ENCODE results near the gene TMA7B. TPM values are rescaled to one million over a fixed set of nuclear protein-coding genes. Genes with fewer than 3 reads are reported as not detected.
"Not testable (repeated sequence)": the region's sequence is repeated elsewhere in the genome, so short reads cannot be mapped to it uniquely, and the experiment has no call there.

Gene TMA7B
- total RNA-seq, 1 donor from 2014 or later: 0.52 TPM

DNA sequence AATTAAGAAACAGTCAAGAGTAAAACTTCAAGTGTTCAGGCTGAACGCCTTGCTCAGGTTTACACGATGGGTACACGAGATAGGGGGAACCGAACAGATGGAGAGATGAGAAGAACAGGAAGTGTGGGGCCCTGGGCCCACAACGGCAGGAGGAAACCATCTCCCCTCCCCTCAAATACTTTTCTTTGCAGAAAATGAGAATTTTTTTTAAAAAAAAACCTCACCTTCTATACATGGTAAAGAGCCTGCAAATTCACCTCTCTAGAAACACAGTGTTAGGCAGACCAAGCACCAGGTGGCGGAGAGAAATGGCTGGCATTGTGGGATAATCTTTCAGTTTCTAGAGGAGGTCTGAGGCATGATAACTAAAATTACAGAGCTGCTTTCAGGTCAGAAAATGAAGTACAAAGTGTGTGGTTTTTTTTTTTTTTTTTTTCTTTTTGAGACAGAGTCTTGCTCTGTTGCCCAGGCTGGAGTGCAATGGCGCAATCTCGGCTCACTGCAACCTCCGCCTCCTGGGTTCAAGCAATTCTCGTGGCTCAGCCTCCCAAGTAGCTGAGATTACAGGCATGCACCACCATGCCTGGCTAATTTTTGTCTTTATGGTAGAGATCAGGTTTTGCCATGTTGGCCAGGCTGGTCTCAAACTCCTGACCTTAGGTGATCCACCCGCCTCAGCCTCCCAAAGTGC lies 8.4 kb upstream of the TMA7B start:
- H3K4me1 ChIP-seq (ENCODE audit: control insufficient read depth in 3 of 3, insufficient read depth in 3 of 3, low read length in 3 of 3); H3K27me3 ChIP-seq (ENCODE audit: control insufficient read depth in 3 of 3, insufficient read depth in 3 of 3, low read length in 3 of 3); H3K4me3 ChIP-seq (ENCODE audit: low read length in 3 of 3); H3K36me3 ChIP-seq (ENCODE audit: control insufficient read depth in 3 of 3, insufficient read depth in 3 of 3, low read length in 3 of 3); H3K27ac ChIP-seq (ENCODE audit: low read depth, low read length); H3K9ac ChIP-seq (ENCODE audit: low read depth in 1 of 3, low read length in 3 of 3); H3K9me3 ChIP-seq (ENCODE audit: control insufficient read depth in 3 of 3, low read length in 3 of 3): not testable (repeated sequence)

DNA sequence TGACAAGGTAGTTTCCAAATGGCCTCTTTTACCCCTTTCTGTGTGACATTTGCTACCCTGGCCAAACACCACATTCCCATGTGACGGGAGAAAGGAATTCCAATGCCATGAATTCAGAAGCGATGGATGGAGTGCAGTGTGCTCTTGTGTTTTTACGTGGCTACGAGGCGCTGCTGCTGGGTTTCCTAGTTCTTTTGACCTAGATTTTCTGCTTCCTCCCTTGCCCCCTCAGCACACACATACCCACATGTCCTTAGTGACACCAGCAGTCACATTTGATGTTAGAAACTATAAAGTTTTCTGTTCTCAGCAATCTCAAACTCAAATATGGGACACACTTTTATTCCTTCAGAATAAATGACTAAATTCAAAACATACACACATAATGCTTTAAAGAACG lies 7.8 kb upstream of the TMA7B start:
- Histone ChIP-seq H3K9ac (ENCODE audit: low read depth in 1 of 3, low read length in 3 of 3) (no peak overlapping the region), H3K9me3 (ENCODE audit: control insufficient read depth in 3 of 3, low read length in 3 of 3) (no peaks in the 10 kb centered on the region), H3K27me3 (ENCODE audit: control insufficient read depth in 3 of 3, insufficient read depth in 3 of 3, low read length in 3 of 3) (peaks cover 0 to 3% (median 1%) of the 10 kb centered on the region in 3 donors), H3K4me3 (ENCODE audit: low read length in 3 of 3) (no peak overlapping the region), H3K36me3 (ENCODE audit: control insufficient read depth in 3 of 3, insufficient read depth in 3 of 3, low read length in 3 of 3) (no peaks in the 10 kb centered on the region), H3K4me1 (ENCODE audit: control insufficient read depth in 3 of 3, insufficient read depth in 3 of 3, low read length in 3 of 3) (peaks cover 0 to 2% (median 0%) of the 10 kb centered on the region in 3 donors), H3K27ac (ENCODE audit: low read depth, low read length) (no peak overlapping the region)

DNA sequence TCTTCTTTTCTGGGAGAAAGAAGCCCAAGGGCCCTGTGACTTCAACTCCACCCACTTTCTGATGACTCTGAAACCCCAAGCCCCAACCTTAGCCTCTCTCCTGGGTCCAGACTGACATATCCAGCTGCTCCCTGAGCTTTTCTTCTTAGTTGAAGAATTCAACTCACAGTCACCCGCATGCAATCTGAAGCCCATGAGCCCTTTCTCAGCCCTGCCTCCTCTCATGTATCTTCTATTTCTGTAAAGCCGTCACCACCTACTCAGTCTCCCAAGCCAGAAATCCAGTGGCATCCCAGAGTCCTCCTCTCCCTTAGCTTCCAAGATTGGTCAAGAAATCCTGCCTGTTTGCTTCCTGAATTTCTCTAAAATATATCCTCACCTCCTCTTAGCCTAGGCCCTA lies 7.1 kb upstream of the TMA7B start:
- H3K9me3 ChIP-seq (ENCODE audit: control insufficient read depth in 3 of 3, low read length in 3 of 3): no peaks in the 10 kb centered on the region
- no peak overlapping the region for H3K27ac ChIP-seq (ENCODE audit: low read depth, low read length)
- peaks cover 0 to 2% (median 0%) of the 10 kb centered on the region in 3 donors for H3K4me1 ChIP-seq (ENCODE audit: control insufficient read depth in 3 of 3, insufficient read depth in 3 of 3, low read length in 3 of 3)
- H3K4me3 ChIP-seq (ENCODE audit: low read length in 3 of 3): no peak overlapping the region
- no peaks in the 10 kb centered on the region for H3K36me3 ChIP-seq (ENCODE audit: control insufficient read depth in 3 of 3, insufficient read depth in 3 of 3, low read length in 3 of 3)
- H3K27me3 ChIP-seq (ENCODE audit: control insufficient read depth in 3 of 3, insufficient read depth in 3 of 3, low read length in 3 of 3): peaks cover 0 to 3% (median 3%) of the 10 kb centered on the region in 3 donors
- no peak overlapping the region for H3K9ac ChIP-seq (ENCODE audit: low read depth in 1 of 3, low read length in 3 of 3)

DNA sequence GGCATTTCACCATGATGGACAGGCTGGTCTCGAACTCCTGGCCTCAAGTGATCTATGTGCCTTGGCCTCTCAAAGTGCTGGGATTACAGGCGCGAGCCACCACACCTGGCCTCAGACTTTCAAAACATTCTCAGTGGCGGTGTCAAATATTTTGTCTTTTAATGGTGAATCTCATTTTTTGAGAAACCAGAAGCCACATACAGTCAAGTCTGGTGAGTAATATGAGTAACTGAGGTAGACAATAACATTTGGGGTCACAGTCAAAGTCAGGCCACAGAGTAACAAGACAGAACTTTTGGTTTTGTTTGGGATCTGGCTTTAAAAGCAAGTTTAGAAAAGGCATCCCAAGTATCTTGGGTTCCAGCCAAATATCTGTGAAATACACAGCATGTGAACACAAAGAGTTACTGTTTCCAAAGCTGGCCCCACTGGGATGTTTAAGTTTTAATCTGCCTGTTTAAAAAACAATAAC lies 5.6 kb upstream of the TMA7B start:
- H3K9me3 ChIP-seq (ENCODE audit: control insufficient read depth in 3 of 3, low read length in 3 of 3): no peaks in the 10 kb centered on the region
- H3K4me3 ChIP-seq (ENCODE audit: low read length in 3 of 3): no peak overlapping the region
- H3K36me3 ChIP-seq (ENCODE audit: control insufficient read depth in 3 of 3, insufficient read depth in 3 of 3, low read length in 3 of 3): no peaks in the 10 kb centered on the region
- H3K27me3 ChIP-seq (ENCODE audit: control insufficient read depth in 3 of 3, insufficient read depth in 3 of 3, low read length in 3 of 3): peaks cover 0 to 9% (median 3%) of the 10 kb centered on the region in 3 donors
- H3K4me1 ChIP-seq (ENCODE audit: control insufficient read depth in 3 of 3, insufficient read depth in 3 of 3, low read length in 3 of 3): peaks cover 0 to 2% (median 0%) of the 10 kb centered on the region in 3 donors
- H3K9ac ChIP-seq (ENCODE audit: low read depth in 1 of 3, low read length in 3 of 3): no peak overlapping the region
- H3K27ac ChIP-seq (ENCODE audit: low read depth, low read length): no peak overlapping the region

- H3K27ac ChIP-seq (ENCODE audit: low read depth, low read length): no peak overlapping the region
- H3K4me1 ChIP-seq (ENCODE audit: control insufficient read depth in 3 of 3, insufficient read depth in 3 of 3, low read length in 3 of 3): peaks cover 0 to 2% (median 0%) of the 10 kb centered on the region in 3 donors
- no peak overlapping the region for H3K4me3 ChIP-seq (ENCODE audit: low read length in 3 of 3)
- peaks cover 0 to 15% (median 3%) of the 10 kb centered on the region in 3 donors for H3K27me3 ChIP-seq (ENCODE audit: control insufficient read depth in 3 of 3, insufficient read depth in 3 of 3, low read length in 3 of 3)
- H3K9me3 ChIP-seq (ENCODE audit: control insufficient read depth in 3 of 3, low read length in 3 of 3): no peaks in the 10 kb centered on the region
- no peak overlapping the region for H3K9ac ChIP-seq (ENCODE audit: low read depth in 1 of 3, low read length in 3 of 3)
- no peaks in the 10 kb centered on the region for H3K36me3 ChIP-seq (ENCODE audit: control insufficient read depth in 3 of 3, insufficient read depth in 3 of 3, low read length in 3 of 3)
Observed at GRCh38 chr22:39955675-39956074, 4.5 kb upstream of the TMA7B start.

GRCh38 chr22:39956932-39957664 lies 3.1 kb upstream of the TMA7B start:
- Histone ChIP-seq H3K36me3 (ENCODE audit: control insufficient read depth in 3 of 3, insufficient read depth in 3 of 3, low read length in 3 of 3) (no peaks in the 10 kb centered on the region), H3K4me1 (ENCODE audit: control insufficient read depth in 3 of 3, insufficient read depth in 3 of 3, low read length in 3 of 3) (peaks cover 0 to 2% (median 0%) of the 10 kb centered on the region in 3 donors)

GRCh38 chr22:39958009-39958711 lies 2.0 kb upstream of the TMA7B start:
- Histone ChIP-seq H3K4me1 (ENCODE audit: control insufficient read depth in 3 of 3, insufficient read depth in 3 of 3, low read length in 3 of 3) (peaks cover 0 to 2% (median 0%) of the 10 kb centered on the region in 3 donors), H3K36me3 (ENCODE audit: control insufficient read depth in 3 of 3, insufficient read depth in 3 of 3, low read length in 3 of 3) (no peaks in the 10 kb centered on the region), H3K27ac (ENCODE audit: low read depth, low read length) (no peak overlapping the region), H3K4me3 (ENCODE audit: low read length in 3 of 3) (no peak overlapping the region), H3K9me3 (ENCODE audit: control insufficient read depth in 3 of 3, low read length in 3 of 3) (no peaks in the 10 kb centered on the region), H3K9ac (ENCODE audit: low read depth in 1 of 3, low read length in 3 of 3) (no peak overlapping the region), H3K27me3 (ENCODE audit: control insufficient read depth in 3 of 3, insufficient read depth in 3 of 3, low read length in 3 of 3) (peaks cover 0 to 15% (median 0%) of the 10 kb centered on the region in 3 donors)

More at GRCh38 chr22:39956932-39957664, 3.1 kb upstream of the TMA7B start:
- Histone ChIP-seq H3K27me3 (ENCODE audit: control insufficient read depth in 3 of 3, insufficient read depth in 3 of 3, low read length in 3 of 3) (peaks cover 0 to 15% (median 2%) of the 10 kb centered on the region in 3 donors), H3K27ac (ENCODE audit: low read depth, low read length) (no peak overlapping the region), H3K9ac (ENCODE audit: low read depth in 1 of 3, low read length in 3 of 3) (no peak overlapping the region), H3K9me3 (ENCODE audit: control insufficient read depth in 3 of 3, low read length in 3 of 3) (no peaks in the 10 kb centered on the region), H3K4me3 (ENCODE audit: low read length in 3 of 3) (no peak overlapping the region)

- Histone ChIP-seq H3K36me3 (ENCODE audit: control insufficient read depth in 3 of 3, insufficient read depth in 3 of 3, low read length in 3 of 3) (no peaks in the 10 kb centered on the region), H3K9me3 (ENCODE audit: control insufficient read depth in 3 of 3, low read length in 3 of 3) (no peaks in the 10 kb centered on the region), H3K9ac (ENCODE audit: low read depth in 1 of 3, low read length in 3 of 3) (no peak overlapping the region), H3K4me3 (ENCODE audit: low read length in 3 of 3) (no peak overlapping the region), H3K27ac (ENCODE audit: low read depth, low read length) (no peak overlapping the region), H3K27me3 (ENCODE audit: control insufficient read depth in 3 of 3, insufficient read depth in 3 of 3, low read length in 3 of 3) (peaks cover 0 to 15% (median 0%) of the 10 kb centered on the region in 3 donors), H3K4me1 (ENCODE audit: control insufficient read depth in 3 of 3, insufficient read depth in 3 of 3, low read length in 3 of 3) (peaks cover 0 to 2% (median 0%) of the 10 kb centered on the region in 3 donors)
Observed at GRCh38 chr22:39958949-39959639, 1.1 kb upstream of the TMA7B start.

DNA sequence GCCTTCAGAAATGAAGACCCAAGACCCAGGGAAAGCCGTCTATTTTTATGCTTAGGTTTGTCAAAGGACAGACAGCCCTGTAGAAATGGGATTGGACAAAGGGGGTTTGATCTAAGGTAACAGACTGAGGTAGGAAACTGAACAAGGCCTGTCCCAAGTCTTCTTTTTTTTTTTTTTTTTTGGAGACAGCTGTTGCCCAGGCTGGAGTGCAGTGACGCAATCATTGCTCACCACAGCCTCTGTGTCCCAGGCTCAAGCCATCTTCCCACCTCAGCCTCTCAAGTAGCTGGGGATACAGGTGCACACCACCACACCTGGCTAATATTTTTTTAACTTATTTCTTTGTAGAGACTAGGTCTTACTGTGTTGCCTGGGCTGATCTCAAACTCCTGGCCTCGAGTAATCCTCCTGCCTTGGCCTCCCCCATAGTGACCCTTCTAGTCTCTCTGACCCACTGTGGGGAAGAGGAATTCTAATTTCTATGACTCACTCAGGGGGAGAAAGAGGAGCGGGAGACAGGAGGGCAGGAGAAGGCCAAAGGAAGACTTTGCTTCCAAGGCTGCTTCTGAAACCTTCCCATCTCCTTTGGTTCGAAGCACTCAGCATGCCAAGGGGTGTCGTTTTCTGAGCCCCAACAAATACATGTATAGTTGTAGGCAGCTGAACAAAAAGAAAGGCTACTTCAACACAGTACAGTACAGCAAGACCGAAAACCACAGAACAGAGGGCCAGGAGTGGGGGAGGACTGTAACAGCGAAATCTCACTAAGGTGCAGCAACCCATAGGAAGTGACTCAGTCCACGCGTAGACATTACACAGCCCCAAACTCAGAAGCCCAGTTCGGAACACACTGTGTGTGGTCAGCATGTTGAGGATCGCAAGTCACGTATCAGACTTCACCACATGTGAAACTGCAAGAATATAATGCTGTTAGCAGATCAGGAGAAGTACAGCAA lies 872 bp downstream of the TMA7B start:
- H3K27me3 ChIP-seq (ENCODE audit: control insufficient read depth in 3 of 3, insufficient read depth in 3 of 3, low read length in 3 of 3): peaks cover 0 to 15% (median 0%) of the 10 kb centered on the region in 3 donors
- no peak overlapping the region for H3K27ac ChIP-seq (ENCODE audit: low read depth, low read length)
- no peaks in the 10 kb centered on the region for H3K9me3 ChIP-seq (ENCODE audit: control insufficient read depth in 3 of 3, low read length in 3 of 3)
- no peak overlapping the region for H3K9ac ChIP-seq (ENCODE audit: low read depth in 1 of 3, low read length in 3 of 3)
- H3K4me1 ChIP-seq (ENCODE audit: control insufficient read depth in 3 of 3, insufficient read depth in 3 of 3, low read length in 3 of 3): no peaks in the 10 kb centered on the region
- no peaks in the 10 kb centered on the region for H3K36me3 ChIP-seq (ENCODE audit: control insufficient read depth in 3 of 3, insufficient read depth in 3 of 3, low read length in 3 of 3)
- no peak overlapping the region for H3K4me3 ChIP-seq (ENCODE audit: low read length in 3 of 3)
